ENCODE results near the gene FRZB. TPM values are rescaled to one million over a fixed set of nuclear protein-coding genes. Genes with fewer than 3 reads are reported as not detected.

The FRZB gene
- total RNA-seq, 2 donors from 2014 or later = 54.8 to 107 TPM

DNA sequence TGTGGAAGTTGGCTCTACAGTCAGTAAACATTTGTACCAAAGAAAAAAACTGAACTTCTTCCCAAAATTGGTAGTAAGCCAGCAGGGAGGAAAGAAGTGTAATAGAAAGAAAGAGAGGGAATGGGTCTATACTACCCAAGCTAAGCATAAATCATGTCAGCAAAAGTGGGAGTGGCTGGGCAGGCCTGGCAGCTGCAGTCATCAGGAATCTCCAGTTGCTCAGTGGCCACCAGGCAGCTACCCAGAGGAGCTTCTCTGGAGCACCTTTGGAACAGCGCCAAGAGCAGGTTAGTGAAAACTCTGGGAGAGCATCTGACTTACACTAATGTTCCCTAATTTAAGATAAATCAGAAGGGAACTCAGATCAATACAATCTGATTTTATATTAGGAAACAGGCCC is 14.3 kb downstream of the FRZB start:
- no peak overlapping the region for H3K4me3 Mint-ChIP-seq
- no peak for DNase-seq
- WGBS, 2 experiments (ENCODE audit: insufficient coverage in 1 of 2, insufficient read length in 1 of 2) = 96% methylated on average over 1 of the region's 1 CpG; no CpG with 5 or more reads in 1 of the 2 experiments
- H3K27me3 Mint-ChIP-seq (ENCODE audit: insufficient read depth) = no peaks in the 10 kb centered on the region
- no peaks in the 10 kb centered on the region for H3K9me3 Mint-ChIP-seq
- Histone ChIP-seq H3K9me3 (ENCODE audit: control insufficient read depth, low read length) (peaks cover 11% of the 10 kb centered on the region), H3K4me3 (ENCODE audit: low read length) (no peak overlapping the region), H3K36me3 (ENCODE audit: control insufficient read depth, insufficient read depth, low read length) (peaks cover 44% of the 10 kb centered on the region), H3K9ac (ENCODE audit: extremely low read depth, low read length, poor library complexity, severe bottlenecking) (no peak overlapping the region), H3K4me1 (ENCODE audit: control insufficient read depth, insufficient read depth, low read length) (peaks cover 3% of the 10 kb centered on the region), H3K27ac (ENCODE audit: low read depth, low read length) (no peak overlapping the region), H3K27me3 (ENCODE audit: control insufficient read depth, insufficient read depth, low read length, poor library complexity, severe bottlenecking) (no peaks in the 10 kb centered on the region)
- H3K36me3 Mint-ChIP-seq (ENCODE audit: low read depth) = peaks cover 21% of the 10 kb centered on the region
- peaks cover 27% of the 10 kb centered on the region for H3K4me1 Mint-ChIP-seq
- no peak overlapping the region for H3K27ac Mint-ChIP-seq
- TF ChIP-seq, protein P1, sequence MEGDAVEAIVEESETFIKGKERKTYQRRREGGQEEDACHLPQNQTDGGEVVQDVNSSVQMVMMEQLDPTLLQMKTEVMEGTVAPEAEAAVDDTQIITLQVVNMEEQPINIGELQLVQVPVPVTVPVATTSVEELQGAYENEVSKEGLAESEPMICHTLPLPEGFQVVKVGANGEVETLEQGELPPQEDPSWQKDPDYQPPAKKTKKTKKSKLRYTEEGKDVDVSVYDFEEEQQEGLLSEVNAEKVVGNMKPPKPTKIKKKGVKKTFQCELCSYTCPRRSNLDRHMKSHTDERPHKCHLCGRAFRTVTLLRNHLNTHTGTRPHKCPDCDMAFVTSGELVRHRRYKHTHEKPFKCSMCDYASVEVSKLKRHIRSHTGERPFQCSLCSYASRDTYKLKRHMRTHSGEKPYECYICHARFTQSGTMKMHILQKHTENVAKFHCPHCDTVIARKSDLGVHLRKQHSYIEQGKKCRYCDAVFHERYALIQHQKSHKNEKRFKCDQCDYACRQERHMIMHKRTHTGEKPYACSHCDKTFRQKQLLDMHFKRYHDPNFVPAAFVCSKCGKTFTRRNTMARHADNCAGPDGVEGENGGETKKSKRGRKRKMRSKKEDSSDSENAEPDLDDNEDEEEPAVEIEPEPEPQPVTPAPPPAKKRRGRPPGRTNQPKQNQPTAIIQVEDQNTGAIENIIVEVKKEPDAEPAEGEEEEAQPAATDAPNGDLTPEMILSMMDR (conservative IDR thresholded peaks at IDR 0.05) = no peak

DNA sequence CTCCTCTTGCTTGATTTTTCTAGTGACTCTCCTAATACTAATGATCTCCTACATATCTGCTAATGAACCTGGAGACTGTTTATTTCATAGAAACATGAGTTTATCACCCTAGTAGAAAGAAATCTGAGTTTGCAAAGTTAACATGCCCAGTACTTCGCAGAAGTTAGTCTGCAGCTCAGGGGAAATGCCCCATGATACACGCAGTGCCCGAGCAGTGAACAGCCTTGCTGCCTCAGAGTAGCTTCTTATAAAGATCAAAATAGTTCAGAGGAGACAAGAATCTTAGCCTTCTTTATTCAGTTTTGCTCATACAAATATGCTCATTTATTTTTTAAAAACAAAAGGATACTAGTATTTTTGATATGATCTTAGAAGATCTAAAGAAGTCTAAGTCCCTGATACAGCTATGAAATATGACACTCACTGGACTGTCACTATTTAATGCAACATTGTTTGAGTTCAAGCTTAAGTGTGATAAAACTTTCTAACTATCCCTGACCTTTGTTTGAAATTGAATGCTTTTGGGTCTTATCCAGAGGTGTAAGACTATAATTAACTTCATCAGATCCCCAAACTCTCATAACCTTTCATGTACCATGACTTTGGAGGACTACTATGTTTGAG is 20.5 kb downstream of the FRZB start:
- TF ChIP-seq, protein P1 (conservative IDR thresholded peaks at IDR 0.05) = no peak
- Mint-ChIP-seq H3K27me3 (ENCODE audit: insufficient read depth) (no peaks in the 10 kb centered on the region), H3K4me1 (peaks cover 57% of the 10 kb centered on the region), H3K36me3 (ENCODE audit: low read depth) (peaks cover 12% of the 10 kb centered on the region), H3K4me3 (peak overlapping the region; percentile 16), H3K27ac (peak overlapping the region; percentile 87), H3K9me3 (no peaks in the 10 kb centered on the region)
- no peak overlapping the region for H3K27ac ChIP-seq (ENCODE audit: low read depth, low read length)
- peak overlapping the region; percentile 54 for H3K4me3 ChIP-seq (ENCODE audit: low read length)
- H3K27me3 ChIP-seq (ENCODE audit: control insufficient read depth, insufficient read depth, low read length, poor library complexity, severe bottlenecking) = no peaks in the 10 kb centered on the region
- no peak for DNase-seq
- 83 to 100% methylated on average over 1 to 3 of the region's 3 CpGs for WGBS, 2 experiments (ENCODE audit: insufficient coverage in 1 of 2, insufficient read length in 1 of 2)
- H3K9me3 ChIP-seq (ENCODE audit: control insufficient read depth, low read length) = no peaks in the 10 kb centered on the region
- no peak overlapping the region for H3K9ac ChIP-seq (ENCODE audit: extremely low read depth, low read length, poor library complexity, severe bottlenecking)
- H3K36me3 ChIP-seq (ENCODE audit: control insufficient read depth, insufficient read depth, low read length) = peaks cover 14% of the 10 kb centered on the region
- H3K4me1 ChIP-seq (ENCODE audit: control insufficient read depth, insufficient read depth, low read length) = peaks cover 20% of the 10 kb centered on the region

DNA sequence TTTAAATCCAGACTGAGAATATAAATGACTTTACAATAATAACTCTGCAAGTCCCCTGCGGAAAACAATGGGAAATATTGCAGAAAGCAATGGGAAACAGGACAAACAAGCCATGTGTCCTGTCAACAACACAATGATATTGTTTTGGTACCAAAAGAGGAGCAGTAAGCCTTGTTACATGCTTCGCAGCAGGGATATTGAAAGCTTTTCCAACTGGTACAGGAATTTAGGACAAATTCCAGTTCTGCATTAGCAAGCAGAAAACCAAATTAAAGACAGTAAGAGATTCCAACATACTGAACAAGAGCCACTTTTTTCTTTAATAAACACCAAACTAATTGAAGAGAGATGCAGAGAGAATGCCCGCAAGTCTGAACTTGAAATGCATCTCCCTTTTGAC is 30.0 kb downstream of the FRZB start:
- no peak for DNase-seq
- H3K9me3 Mint-ChIP-seq = no peaks in the 10 kb centered on the region
- peaks cover 23% of the 10 kb centered on the region for H3K36me3 Mint-ChIP-seq (ENCODE audit: low read depth)
- no peaks in the 10 kb centered on the region for H3K27me3 Mint-ChIP-seq (ENCODE audit: insufficient read depth)
- H3K4me1 ChIP-seq (ENCODE audit: control insufficient read depth, insufficient read depth, low read length) = peaks cover 20% of the 10 kb centered on the region
- H3K9ac ChIP-seq (ENCODE audit: extremely low read depth, low read length, poor library complexity, severe bottlenecking) = no peak overlapping the region
- no peak overlapping the region for H3K4me3 Mint-ChIP-seq
- H3K36me3 ChIP-seq (ENCODE audit: control insufficient read depth, insufficient read depth, low read length) = peaks cover 62% of the 10 kb centered on the region
- TF ChIP-seq, protein P1 (conservative IDR thresholded peaks at IDR 0.05) = no peak
- H3K4me1 Mint-ChIP-seq = peaks cover 36% of the 10 kb centered on the region
- no peaks in the 10 kb centered on the region for H3K27me3 ChIP-seq (ENCODE audit: control insufficient read depth, insufficient read depth, low read length, poor library complexity, severe bottlenecking)
- H3K27ac Mint-ChIP-seq = no peak overlapping the region
- no peak overlapping the region for H3K27ac ChIP-seq (ENCODE audit: low read depth, low read length)
- H3K4me3 ChIP-seq (ENCODE audit: low read length) = no peak overlapping the region
- 86% methylated on average over 3 of the region's 3 CpGs; no CpG with 5 or more reads in 1 of the 2 experiments for WGBS, 2 experiments (ENCODE audit: insufficient coverage in 1 of 2, insufficient read length in 1 of 2)
- no peaks in the 10 kb centered on the region for H3K9me3 ChIP-seq (ENCODE audit: control insufficient read depth, low read length)

Measured in endodermal cell (in vitro differentiated cells).